Measurements from ENCODE around the gene HLA-DPB1.
A peak's percentile ranks its signal among the peaks of the same experiment; 100 is the strongest.

HLA-DPB1 gene

GRCh38 chr6:33076406-33076934, 680 bp downstream of the HLA-DPB1 start:
- Histone ChIP-seq H3K79me2 (ENCODE audit: low read length) (peaks cover 89% of the 10 kb centered on the region), H2AFZ (ENCODE audit: low read depth, low read length) (no peak overlapping the region), H3K4me1 (ENCODE audit: low read length) (peaks cover 36% of the 10 kb centered on the region), H3K36me3 (replicated peaks; ENCODE audit: low read depth, low read length) (peaks cover 37% of the 10 kb centered on the region), H3K9me3 (ENCODE audit: insufficient read depth, low read length) (no peaks in the 10 kb centered on the region), H3K4me2 (ENCODE audit: low read length) (peak overlapping the region; percentile 92), H3K27me3 (ENCODE audit: low read depth, low read length) (no peaks in the 10 kb centered on the region), H3K9ac (ENCODE audit: low read length) (peak overlapping the region; percentile 99), H3K27ac (ENCODE audit: low read length) (peak overlapping the region; percentile 97), H4K20me1 (ENCODE audit: insufficient read depth, low read length) (peaks cover 38% of the 10 kb centered on the region), H3K4me3 (ENCODE audit: low read length) (peak overlapping the region; percentile 100)
- TF ChIP-seq CTCF (IDR thresholded peaks at IDR 0.05; ENCODE audit: low read depth, low read length) (no peak), EZH2phosphoT487 (IDR thresholded peaks at IDR 0.05; ENCODE audit: low read depth) (no peak)

GRCh38 chr6:33077908-33078307, 2.1 kb downstream of the HLA-DPB1 start:
- Histone ChIP-seq H2AFZ (ENCODE audit: low read depth, low read length) (no peak overlapping the region), H3K9ac (ENCODE audit: low read length) (no peak overlapping the region), H3K9me3 (ENCODE audit: insufficient read depth, low read length) (no peaks in the 10 kb centered on the region), H3K4me1 (ENCODE audit: low read length) (peaks cover 29% of the 10 kb centered on the region), H3K4me2 (ENCODE audit: low read length) (peak overlapping the region; percentile 63), H3K36me3 (replicated peaks; ENCODE audit: low read depth, low read length) (peaks cover 24% of the 10 kb centered on the region), H3K27me3 (ENCODE audit: low read depth, low read length) (no peaks in the 10 kb centered on the region), H3K79me2 (ENCODE audit: low read length) (peaks cover 79% of the 10 kb centered on the region), H3K4me3 (ENCODE audit: low read length) (peak overlapping the region; percentile 46), H4K20me1 (ENCODE audit: insufficient read depth, low read length) (peaks cover 29% of the 10 kb centered on the region), H3K27ac (ENCODE audit: low read length) (no peak overlapping the region)
- no peak for TF ChIP-seq CTCF (IDR thresholded peaks at IDR 0.05; ENCODE audit: low read depth, low read length)
- no peak for TF ChIP-seq EZH2phosphoT487 (IDR thresholded peaks at IDR 0.05; ENCODE audit: low read depth)

DNA sequence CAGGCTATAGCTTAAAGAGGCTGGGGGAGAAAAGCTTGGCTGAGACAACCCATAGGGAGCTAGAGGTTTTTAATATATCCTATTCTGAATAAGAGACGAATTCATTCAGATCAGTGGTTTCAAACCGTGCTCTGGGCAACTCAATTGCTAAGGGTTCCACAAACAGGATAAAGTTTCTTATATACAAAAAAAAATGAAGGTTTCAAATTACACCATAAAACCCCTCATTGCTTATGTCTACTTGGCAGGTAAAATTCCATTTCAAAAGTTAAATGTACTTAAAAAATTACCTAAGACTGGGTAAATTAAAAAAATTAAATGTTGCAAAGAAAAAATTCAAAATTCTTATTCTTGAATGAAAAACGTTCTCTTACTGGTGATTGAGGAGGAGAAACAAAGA, 2.7 kb downstream of the HLA-DPB1 start:
- Histone ChIP-seq H3K9ac (ENCODE audit: low read length) (no peak overlapping the region), H3K79me2 (ENCODE audit: low read length) (peaks cover 77% of the 10 kb centered on the region)

More for the DNA sequence above, 2.7 kb downstream of the HLA-DPB1 start:
- TF ChIP-seq EZH2phosphoT487 (IDR thresholded peaks at IDR 0.05; ENCODE audit: low read depth) (no peak), CTCF (IDR thresholded peaks at IDR 0.05; ENCODE audit: low read depth, low read length) (no peak)
- Histone ChIP-seq H3K9me3 (ENCODE audit: insufficient read depth, low read length) (no peaks in the 10 kb centered on the region), H3K4me1 (ENCODE audit: low read length) (peaks cover 29% of the 10 kb centered on the region), H3K27ac (ENCODE audit: low read length) (no peak overlapping the region), H3K4me3 (ENCODE audit: low read length) (no peak overlapping the region), H3K27me3 (ENCODE audit: low read depth, low read length) (no peaks in the 10 kb centered on the region), H2AFZ (ENCODE audit: low read depth, low read length) (no peak overlapping the region), H4K20me1 (ENCODE audit: insufficient read depth, low read length) (peaks cover 34% of the 10 kb centered on the region), H3K4me2 (ENCODE audit: low read length) (peak overlapping the region; percentile 63), H3K36me3 (replicated peaks; ENCODE audit: low read depth, low read length) (peaks cover 27% of the 10 kb centered on the region)

Data from OCI-LY3 (cell line).